T-helper 1 cell treated with Interleukin-12 subunit alpha and Interleukin-12 subunit beta and Interleukin-4 antibody, amounts not matched to agents 30 ng/mL and 1 ng/mL, for 36 hours (primary cell): ENCODE measurements around the gene CDK14. TPM values are rescaled to one million over a fixed set of nuclear protein-coding genes. Genes with fewer than 3 reads are reported as not detected.

Experiments used
- intact Hi-C: fragments of 100-400 bp; cut with micrococcal nuclease; formaldehyde crosslinking; loops from one replicate; pipeline ENCODE4 v1.15.1; 2024
- total RNA-seq: library from RNA; stranded (reverse); gene quantifications from 2 replicates; pipeline ENCODE4 v1.2.3, GENCODE V29; 2022

CDK14 gene
- total RNA-seq, 1 donor from 2014 or later = 0.34 TPM

DNA sequence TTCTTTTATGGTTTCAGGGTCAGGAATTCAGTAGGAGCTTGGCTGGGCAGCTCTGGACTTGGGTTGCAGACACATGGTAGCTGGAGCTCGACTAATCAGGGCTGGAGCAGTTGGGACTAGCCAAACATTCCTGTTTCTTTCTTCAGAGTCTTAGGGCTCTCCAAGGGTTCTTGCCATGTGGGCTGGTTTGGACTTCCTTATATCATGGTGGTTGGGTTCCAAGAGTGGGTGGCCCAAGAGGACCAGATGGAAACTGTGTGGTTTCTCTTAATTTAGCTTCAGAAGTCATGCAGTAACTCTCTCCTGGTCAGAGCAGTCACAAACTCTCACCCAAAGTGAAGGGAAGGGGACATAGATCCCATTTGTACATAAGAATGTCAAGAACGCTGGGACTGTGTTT is 398.0 kb downstream of the CDK14 start:
- intact Hi-C loops = no loop called here

DNA sequence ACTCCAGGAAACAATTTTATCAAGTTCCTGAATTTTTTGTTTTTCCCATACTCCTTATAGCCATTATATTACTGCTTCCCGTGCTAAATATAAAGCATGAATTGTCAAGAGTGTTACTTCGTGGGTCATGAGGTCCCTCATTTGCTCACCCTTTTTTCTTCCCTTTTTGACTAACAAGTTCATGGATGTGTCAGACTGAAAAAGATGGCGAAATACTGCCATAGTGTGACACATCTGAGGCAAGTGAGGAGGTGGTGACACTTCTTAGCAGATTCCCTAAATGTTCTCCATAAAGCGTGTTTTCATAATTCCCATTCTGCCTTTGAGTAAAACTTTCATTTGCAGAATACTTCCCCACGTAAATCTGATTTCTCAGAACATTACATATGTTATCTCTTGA is 398.5 kb downstream of the CDK14 start:
- intact Hi-C loops = no loop called here

DNA sequence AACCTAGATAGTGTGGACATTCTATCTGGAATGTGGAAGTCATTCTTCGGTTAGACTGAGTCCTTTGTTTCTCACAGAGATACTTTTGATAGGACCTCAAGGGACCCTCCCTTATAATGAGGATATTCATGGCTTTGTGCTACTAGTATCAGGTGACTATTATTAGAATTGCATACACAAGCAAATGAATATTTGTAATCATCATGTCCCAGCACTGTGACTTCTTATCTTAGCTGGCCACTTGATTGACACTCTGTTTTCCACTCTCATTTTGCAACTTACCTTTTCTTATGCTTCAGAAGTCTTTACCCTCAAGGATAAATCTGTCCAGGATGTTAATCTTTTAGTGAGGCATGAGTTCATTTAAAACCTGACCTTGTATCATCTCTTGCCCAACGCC is 399.9 kb downstream of the CDK14 start:
- intact Hi-C loops = no loop called here

DNA sequence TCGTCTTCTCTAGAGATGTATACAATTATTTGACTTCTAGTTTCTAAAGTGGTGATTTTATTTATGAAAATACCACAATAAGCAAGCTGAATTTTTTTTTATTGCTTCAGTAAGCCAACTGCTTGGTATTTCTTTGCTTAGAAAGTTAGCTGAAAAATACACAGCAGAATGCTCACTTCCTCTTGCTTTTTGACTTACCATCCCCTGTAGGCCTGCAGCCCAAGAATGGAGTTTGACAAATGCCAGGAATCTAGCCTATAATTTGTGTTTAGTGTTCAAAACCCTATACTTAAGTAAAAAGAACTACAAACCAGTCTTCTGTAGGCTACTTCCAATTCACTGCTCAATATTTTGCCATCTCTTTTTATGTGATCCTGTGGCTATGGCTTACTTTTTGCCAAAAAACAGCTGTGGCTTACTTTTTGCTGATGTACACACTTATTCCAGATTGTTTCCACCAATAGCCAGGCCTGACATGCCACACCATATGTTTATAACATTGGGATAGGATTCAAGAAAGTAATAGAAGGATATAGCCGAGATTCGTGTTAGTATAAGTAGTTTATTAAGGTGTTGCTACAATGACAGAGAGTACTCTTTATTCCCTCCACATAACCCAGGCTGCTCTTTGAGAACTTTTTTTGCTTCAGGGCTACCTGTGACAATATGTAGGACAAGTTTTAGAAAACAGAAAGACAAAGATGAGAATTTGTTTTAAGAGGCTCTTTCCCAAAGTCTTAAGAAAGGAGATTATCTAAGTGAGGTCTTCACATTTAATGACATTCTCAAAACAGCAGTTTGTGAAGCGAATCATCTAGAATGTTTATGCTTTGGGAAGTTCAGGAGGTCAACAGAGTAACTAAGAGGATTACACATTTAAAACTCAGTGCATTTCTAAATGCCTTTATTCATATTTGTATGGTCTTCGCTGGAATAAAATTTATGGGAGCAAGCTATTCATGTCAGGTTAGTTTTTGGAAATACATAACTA is 404.2 kb downstream of the CDK14 start:
- intact Hi-C loops = no loop called here

DNA sequence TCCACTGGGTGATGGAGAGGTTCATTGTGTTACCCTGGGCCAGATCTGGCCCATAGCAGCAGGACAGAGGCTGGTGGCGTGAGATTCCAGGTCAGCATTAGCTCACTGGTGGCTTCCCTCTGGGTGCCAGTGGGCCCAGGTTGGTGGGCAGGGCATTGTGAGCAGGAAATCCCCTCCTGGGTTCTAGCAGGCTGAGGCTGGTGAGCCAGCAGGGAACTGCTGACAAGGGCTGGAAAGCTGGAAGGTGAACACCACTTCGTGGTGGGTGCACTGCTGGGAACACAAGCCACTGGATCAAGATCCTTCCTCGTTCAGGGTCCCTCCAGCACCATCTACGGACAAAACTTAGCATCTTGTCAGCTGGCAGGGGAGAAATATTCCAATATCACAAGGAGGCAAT is 408.9 kb downstream of the CDK14 start:
- intact Hi-C loops = no loop called here

DNA sequence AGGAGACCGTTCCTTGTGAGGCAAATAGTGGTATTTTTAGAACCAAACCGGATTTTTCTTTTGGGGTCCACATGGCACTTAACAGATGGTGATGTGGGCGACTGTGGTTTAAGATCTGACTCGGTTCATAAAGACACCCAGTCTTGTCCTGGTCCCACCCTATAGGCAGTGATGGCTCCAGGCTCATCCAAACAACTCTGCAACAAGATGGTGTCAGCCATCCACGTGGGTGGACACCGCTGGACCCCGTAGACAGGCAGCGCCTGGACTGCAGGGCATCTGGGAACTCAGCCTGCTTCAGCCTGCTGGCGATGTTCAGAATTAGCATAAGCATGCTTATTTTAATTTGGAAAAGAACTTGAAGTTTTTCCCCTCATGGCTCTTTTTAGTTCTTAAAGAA is 409.7 kb downstream of the CDK14 start:
- intact Hi-C loops = no loop called here

DNA sequence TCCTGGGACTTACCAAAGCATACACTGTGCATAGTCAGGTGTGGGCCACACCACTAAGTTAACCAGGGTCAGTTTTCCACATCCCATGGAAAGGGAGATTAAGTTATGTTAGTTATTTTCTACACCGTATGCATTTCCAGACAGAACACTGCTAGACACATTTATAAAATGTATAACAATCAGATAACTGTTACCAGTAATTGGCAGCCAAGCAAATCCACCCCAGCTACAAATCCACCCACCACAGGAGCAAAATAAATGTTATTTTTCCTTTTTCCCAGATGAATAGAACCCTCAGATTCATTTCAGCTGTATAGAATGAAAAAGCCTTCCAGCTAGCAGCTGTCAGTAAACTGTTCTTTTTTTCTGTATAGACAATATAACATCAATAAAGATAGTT is 411.2 kb downstream of the CDK14 start:
- intact Hi-C loops = no loop called here

DNA sequence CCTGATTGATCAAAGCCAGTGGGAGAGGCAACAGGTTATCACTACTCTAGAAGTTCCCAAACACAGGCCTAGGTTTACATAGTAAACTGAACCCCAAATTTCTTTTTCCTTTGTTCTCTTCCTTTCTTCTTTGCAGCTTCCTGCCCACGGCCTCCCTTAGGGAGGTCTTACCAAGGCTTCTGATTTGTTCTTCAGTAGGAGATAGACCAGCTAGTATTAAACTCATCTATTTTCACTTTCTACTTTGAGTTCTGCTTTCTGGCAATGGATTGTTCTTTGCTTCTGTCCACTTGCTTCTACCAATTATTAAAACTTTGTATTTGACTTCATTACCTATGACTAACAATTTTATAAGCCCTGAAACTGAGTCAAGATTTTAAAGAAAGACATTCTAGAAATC is 417.0 kb downstream of the CDK14 start:
- intact Hi-C loops = no loop called here

DNA sequence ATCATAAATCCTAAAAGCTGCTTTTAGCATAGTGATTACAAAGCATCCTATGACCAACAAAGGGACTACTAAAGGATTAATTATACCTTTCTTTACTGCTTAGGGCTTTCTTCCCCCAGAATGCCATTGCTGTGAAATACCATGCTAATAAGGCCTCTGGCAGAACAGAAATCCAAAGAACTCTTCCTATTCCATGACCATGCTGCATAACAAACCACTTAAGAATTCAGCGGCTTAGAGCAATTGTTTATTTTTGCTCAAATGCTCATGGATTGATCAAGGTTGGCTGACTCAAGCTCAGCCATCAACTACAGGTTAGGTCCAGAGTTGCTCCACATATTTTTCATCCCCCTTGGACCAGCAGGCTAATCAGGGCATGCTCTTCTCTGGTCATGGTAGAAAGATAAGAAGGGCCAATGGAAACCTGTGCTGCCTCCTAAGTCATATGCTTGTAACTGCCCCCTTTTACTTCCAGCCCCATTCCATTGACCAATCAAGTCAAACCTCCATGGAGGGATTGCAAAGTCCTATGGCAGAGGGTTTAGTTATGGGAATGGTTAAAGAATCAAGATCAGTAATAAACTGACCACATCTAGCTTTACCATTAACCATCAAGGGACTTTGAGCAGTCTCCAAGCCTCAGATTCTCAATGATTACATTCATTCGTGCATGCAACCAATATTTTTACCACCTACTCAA is 423.7 kb downstream of the CDK14 start:
- intact Hi-C loops = no loop called here

DNA sequence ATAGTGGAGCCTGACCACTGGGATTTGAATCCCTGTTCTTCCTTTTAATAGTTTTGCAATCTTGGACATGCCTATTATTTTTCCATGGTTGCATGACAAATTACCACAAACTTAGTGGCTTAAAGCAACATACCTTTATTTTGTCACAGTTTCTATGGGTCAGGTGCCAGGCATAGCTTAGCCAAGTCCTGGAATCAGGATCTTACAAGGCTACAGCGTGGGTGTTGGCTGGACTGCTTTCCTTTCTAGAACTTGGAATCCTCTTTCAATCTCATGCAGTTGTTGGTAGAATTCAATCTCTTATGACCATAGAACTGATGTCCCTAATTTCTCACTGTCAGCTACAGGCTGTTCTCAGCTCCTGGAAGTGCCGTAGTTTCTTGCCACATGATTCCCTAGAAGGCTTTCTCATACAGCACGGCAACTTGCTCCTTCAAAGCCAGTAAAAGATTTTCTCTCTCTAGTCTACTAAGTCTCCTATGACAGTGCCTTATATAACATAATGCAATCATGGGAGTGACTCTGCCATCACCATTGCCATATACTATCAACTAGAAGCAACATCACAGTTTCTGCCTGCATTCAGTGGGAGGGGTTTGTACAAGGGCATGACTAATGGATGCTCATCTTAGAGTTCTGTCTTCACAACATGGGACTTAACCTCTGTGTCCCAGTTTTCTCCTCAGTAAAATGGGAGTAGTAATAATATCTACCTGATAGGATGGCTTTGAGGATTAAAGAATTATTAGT is 424.7 kb downstream of the CDK14 start:
- intact Hi-C loops = no loop called here

DNA sequence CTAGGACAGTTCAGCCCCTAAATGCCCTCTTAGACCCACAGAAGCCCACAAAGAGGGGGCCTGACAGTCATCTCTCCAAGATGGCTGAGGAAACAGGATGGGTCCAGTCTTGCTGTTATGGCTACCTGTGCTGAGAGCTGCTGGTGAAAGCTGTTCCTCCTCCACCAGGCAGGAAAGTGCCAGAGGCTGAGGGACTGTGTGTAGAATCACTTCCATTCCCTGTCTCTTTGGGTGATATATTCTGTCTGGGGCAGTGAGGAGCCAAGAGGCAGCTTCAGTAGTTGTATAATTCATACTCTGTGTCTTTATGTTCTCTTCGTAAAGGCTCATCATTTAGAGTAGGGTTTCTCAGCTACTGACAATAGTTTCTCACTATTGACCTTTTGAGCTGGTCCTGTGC is 425.8 kb downstream of the CDK14 start:
- intact Hi-C loops = no loop called here

DNA sequence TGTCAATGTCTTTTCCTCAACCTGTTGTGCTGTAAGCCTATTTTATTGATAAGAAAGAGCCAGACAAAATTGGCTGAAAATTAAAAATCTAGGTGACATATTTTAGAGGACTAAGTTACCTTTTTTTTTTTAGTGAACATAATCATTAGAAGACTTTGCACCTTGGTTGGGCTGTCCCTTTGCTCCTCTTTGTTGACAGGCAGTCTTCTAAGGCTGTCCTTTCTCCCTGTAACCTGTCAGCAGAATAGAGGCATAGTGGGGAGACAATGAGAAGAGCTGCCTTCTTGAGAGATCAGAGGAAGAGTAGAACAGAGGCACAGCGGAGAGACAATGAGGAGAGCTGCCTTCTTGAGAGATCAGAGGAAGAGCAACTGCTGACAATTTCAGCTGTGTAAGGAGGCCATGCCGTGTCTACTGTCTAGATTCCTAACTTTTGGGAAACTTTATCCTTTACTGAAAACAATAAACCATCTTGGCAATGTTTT is 429.8 kb downstream of the CDK14 start:
- intact Hi-C loops = no loop called here

DNA sequence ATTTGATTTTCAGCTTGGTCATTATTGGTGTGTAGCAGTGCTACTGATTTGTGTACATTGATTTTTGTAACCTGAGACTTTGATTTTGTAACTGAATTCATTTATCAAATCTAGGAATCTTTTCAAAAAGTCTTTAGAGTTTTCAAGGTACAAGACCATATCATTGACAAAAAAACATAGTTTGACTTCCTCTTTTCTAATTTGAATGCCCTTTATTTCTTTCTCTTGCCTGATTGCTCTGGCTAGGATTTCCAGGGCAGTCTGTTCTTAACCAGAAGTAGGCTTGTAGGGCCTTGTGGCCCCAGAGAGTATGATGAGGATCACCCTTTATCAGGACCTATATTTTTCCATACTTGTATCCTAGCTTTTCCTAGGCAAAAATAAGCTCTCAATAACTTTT is 433.6 kb downstream of the CDK14 start:
- intact Hi-C loops = loop anchor here (10.0 kb wide), 1 partner anchor 875 kb away; the partner anchor contains the start of gene STEAP1

DNA sequence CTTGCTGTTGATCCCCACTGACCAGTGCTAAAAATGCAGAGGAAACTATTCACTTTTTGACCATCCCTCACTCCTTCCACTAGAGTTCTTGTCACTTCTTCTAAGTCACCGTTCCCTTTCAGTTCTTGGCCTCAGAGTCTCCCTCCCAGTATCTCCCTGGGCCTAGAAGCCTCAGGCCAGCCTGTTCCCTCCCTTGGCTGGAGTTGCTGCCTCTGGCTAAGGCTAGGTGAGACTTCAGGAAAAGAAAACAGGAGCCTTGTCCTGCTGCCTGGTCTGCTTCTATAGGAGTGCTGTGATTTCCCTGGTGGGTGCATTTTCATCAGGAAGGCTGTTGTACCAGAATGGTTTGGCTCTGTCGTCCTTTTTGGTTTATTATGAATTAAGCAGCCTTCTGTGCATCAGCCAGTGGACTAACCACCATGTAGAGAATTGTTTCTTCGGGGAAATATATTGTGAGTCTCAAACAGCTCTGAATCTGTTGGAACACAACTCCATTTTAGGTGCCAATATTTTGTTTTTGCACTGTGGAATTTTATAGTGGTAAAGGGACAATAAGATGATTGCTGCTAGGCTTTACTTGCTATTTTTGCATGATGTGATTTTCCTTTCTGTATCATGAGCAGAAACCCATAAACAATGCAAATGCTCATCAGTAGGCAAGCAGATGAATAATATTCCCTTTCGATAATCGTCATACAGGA is 434.7 kb downstream of the CDK14 start:
- intact Hi-C loops = loop anchor here (10.0 kb wide), 1 partner anchor 876 kb away; the partner anchor contains the start of gene STEAP1

DNA sequence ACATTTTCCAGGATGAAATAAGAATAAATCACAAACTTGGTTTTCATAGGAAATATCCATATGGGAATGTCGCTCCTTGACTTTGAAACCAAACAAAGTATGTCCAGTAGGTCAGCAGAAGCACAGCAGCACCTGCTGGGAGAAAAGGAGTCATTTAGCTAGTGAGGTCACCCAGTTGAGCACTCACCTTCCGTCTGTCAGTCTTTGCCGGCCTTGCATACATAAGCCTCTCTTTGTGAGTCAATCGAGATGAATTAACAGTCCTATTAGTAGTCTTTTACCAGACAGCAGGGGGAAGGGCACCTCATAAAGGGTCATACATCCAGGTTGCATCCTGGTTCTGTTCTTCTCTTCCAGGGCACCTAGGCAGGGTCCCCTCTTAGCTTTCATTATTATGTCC is 435.6 kb downstream of the CDK14 start:
- intact Hi-C loops = loop anchor here (10.0 kb wide), 1 partner anchor 877 kb away; the partner anchor contains the start of gene STEAP1

DNA sequence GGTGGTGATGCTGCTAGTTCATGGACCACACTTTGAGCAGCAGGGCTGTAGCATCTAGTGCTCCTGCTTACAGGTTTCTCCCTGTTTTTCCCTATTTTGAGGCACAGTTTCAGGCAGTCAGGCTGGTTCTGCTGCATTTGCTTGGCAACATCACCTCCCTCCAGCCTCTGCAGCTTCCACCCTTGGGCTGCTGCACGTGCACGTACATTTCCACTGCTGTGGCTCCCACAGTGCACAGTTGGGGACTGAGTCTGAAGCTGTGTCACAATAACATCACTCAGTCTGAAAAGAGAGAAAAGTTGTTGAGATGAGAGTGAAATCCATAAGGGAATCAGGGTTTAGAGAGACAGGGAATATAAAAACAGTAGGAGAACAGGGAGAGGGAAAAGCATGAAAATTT is 437.5 kb downstream of the CDK14 start:
- intact Hi-C loops = loop anchor here (10.0 kb wide), 1 partner anchor 879 kb away; the partner anchor contains the start of gene STEAP1

DNA sequence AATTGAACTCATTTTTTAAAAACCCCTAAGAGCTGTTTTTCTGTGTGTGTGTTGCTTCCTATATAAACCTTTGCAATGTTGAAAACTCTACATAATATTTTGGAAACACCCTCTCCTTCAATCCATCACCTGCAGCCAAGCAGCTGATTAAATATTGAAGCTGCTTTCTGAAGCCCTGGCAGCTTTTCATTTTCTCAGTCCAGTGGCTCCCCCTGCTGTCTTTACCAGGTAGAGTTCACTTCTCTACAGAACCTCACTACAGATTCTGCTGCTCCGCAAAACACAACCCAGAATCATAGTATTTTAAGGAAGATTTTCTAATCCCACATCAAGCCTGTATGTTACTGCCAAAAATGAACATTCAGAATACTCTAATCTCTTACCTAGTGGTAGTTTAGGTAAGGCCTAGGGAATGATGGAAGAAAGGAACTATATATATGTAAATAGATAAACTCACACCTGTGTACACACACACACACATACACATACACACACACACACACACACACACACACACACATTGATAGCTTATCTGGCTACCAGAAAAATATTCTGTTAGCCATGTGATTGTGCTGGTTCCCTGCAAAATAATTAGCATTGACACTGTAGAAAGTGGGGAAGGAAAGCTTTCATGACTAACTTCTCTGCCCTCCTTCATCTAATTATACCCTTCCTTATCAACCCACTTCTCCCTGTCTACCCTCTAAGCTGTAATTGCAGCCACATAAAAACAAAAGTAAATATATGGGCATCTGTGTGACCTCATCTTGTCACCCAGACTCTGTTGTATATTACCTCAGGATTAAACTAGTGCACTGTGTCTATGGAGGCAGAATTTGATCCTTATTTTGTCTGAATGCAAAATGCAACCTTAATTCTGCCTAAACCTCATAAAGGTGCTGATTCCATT is 438.6 kb downstream of the CDK14 start:
- intact Hi-C loops = loop anchor here (2.0 to 10.0 kb wide), 2 partner anchors 326 to 880 kb away; partner anchors contain the start of gene STEAP1

DNA sequence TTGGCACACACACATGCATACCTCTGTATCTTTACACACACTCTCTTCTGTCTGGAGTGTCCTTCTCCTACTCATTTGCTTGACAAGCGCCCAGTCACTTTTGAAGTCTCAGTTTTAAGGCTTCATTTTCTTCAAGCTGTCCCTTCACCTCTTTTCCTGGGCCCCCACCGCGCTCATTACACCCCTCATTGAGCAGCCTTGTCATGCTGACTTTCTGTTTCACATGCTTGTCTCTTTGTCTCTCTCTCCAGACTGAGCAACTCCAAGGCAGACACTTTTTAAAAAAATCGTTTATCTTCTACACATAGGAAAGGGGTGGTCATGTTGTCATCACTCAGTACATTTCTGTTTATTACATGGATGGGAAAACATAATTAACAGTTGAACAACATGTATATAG is 442.9 kb downstream of the CDK14 start:
- intact Hi-C loops = loop anchor here (10.0 kb wide), 1 partner anchor 884 kb away; the partner anchor contains the start of gene STEAP1

DNA sequence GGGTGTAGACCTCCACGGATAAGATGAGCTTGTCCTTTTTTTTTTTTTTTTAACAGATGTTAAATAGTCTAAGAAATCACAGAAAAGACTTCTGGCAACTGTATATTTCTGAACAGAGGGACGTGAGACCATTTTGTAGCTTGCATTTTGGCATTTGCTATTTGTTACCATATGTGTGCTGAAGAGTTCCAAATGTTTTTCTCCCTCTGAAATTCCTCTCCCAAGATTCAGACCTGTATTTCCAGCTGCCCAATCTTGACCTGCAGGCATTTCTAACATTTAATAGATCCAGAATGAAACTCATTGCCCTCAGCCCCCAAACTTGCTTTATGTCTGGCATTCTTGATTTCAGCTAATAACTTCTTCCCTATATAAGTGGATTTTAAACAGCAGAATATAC is 445.0 kb downstream of the CDK14 start:
- intact Hi-C loops = no loop called here
